ENCODE measurements around the gene ATP1A4.

ATP1A4 gene

GRCh38 chr1:160158031-160158430, 6.6 kb downstream of the ATP1A4 start:
- no peak overlapping the region for H3K27ac Mint-ChIP-seq (ENCODE audit: low read depth)

GRCh38 chr1:160158534-160158933, 7.1 kb downstream of the ATP1A4 start:
- Mint-ChIP-seq H3K4me1 (no peaks in the 10 kb centered on the region), H3K27ac (ENCODE audit: low read depth) (no peak overlapping the region), H3K4me3 (no peak overlapping the region), H3K36me3 (ENCODE audit: insufficient read depth) (peaks cover 2% of the 10 kb centered on the region), H3K27me3 (peaks cover 34% of the 10 kb centered on the region), H3K9me3 (no peaks in the 10 kb centered on the region)
- ATAC-seq (replicated peaks; ENCODE audit: extremely low read depth, poor library complexity, severe bottlenecking) (no peak), DNase-seq (ENCODE audit: low spot score in 2 of 2) (no peak)

More at GRCh38 chr1:160158031-160158430, 6.6 kb downstream of the ATP1A4 start:
- ATAC-seq (replicated peaks; ENCODE audit: extremely low read depth, poor library complexity, severe bottlenecking) (no peak), DNase-seq (ENCODE audit: low spot score in 2 of 2) (no peak)
- Mint-ChIP-seq H3K27me3 (peaks cover 29% of the 10 kb centered on the region), H3K9me3 (no peaks in the 10 kb centered on the region), H3K4me3 (no peak overlapping the region), H3K4me1 (no peaks in the 10 kb centered on the region), H3K36me3 (ENCODE audit: insufficient read depth) (no peaks in the 10 kb centered on the region)

GRCh38 chr1:160159846-160160245, 8.4 kb downstream of the ATP1A4 start:
- Mint-ChIP-seq H3K4me1 (no peaks in the 10 kb centered on the region), H3K27ac (ENCODE audit: low read depth) (no peak overlapping the region), H3K36me3 (ENCODE audit: insufficient read depth) (peaks cover 2% of the 10 kb centered on the region), H3K4me3 (no peak overlapping the region), H3K9me3 (no peaks in the 10 kb centered on the region), H3K27me3 (peaks cover 43% of the 10 kb centered on the region)
- no peak for DNase-seq (ENCODE audit: low spot score in 2 of 2)
- no peak for ATAC-seq (replicated peaks; ENCODE audit: extremely low read depth, poor library complexity, severe bottlenecking)

DNA sequence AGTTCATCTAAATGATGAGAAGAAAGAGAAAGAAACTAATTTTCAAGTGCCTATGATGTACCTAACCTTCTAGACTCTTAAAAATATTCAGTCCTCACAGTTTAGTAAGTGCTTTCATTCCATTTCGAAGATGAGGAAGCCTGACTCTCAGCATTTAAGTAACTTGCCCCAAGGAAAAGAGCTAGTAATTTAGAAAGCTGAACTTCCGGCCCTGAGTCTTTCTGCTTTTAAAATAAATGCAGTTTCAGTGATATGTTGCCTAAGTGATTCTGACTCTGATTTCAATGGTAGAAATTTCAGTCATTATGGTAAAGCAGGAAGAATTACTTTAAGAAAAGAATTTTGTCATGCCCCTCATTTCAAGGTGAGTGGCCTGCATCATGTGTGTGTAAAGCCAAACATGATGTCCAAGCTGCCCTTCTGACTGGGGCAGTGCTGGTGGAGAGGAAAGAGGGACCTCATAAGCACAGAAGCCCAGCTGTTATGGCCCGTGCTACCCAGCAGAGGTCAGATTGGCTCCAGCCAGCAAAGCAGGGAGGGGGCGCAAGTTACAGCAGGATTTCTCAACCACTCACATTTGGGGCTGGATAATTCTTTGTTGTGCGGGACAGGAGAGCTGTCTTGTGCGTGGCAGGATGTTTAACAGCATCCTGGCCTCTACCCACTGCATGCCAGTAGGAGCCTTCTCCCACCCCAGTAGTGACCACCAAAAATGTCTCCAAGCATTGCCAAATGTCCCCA, 10.7 kb downstream of the ATP1A4 start:
- Mint-ChIP-seq H3K4me3 (no peak overlapping the region), H3K4me1 (no peaks in the 10 kb centered on the region), H3K27me3 (peaks cover 52% of the 10 kb centered on the region), H3K36me3 (ENCODE audit: insufficient read depth) (peaks cover 2% of the 10 kb centered on the region), H3K9me3 (no peaks in the 10 kb centered on the region), H3K27ac (ENCODE audit: low read depth) (no peak overlapping the region)
- DNase-seq (ENCODE audit: low spot score in 2 of 2) (no peak), ATAC-seq (replicated peaks; ENCODE audit: extremely low read depth, poor library complexity, severe bottlenecking) (no peak)

DNA sequence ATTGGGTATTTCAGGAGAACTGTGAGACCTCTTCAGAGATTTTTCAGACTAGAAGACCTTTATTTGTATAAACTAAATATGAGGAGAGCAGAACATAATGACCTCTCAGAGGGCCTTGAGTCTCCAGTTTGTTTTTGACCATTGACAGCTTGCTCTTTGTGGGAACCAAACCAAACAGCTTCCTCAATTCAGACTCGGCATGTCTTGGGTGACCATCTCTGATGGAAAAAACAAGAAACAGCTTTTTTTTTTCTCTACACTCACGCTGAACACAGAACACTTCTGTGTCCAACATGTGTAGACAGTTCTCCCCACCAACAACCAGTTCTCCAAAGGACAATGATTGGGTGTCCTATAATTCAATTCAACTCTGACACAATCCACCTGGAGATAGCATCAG, 11.5 kb downstream of the ATP1A4 start:
- H3K27ac Mint-ChIP-seq (ENCODE audit: low read depth) = no peak overlapping the region
- H3K4me3 Mint-ChIP-seq = no peak overlapping the region
- H3K36me3 Mint-ChIP-seq (ENCODE audit: insufficient read depth) = peaks cover 2% of the 10 kb centered on the region
- DNase-seq (ENCODE audit: low spot score in 2 of 2) = no peak
- ATAC-seq (replicated peaks; ENCODE audit: extremely low read depth, poor library complexity, severe bottlenecking) = no peak
- no peaks in the 10 kb centered on the region for H3K4me1 Mint-ChIP-seq
- peaks cover 52% of the 10 kb centered on the region for H3K27me3 Mint-ChIP-seq
- H3K9me3 Mint-ChIP-seq = no peaks in the 10 kb centered on the region

DNA sequence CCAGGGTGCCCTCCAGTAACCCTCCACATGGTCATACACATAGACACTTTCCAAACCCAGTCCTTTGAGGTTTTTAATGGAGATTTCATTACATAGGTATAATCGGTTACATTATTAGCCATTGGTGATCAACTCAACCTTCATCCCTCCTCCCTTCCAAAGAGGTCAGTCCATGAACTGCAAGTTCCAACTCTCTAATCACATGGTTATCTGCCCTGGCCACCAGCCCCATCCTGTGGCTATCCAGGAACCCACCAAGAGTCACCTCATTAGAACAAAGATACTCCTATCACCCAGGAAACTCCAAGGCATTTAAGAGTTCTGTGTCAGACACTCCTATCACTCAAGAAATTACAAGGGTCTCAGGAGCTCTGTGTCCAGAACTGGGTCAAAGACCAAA, 12.2 kb downstream of the ATP1A4 start:
- no peaks in the 10 kb centered on the region for H3K4me1 Mint-ChIP-seq
- H3K27ac Mint-ChIP-seq (ENCODE audit: low read depth) = no peak overlapping the region
- H3K27me3 Mint-ChIP-seq = peaks cover 51% of the 10 kb centered on the region
- H3K36me3 Mint-ChIP-seq (ENCODE audit: insufficient read depth) = peaks cover 2% of the 10 kb centered on the region
- DNase-seq (ENCODE audit: low spot score in 2 of 2) (no peak), ATAC-seq (replicated peaks; ENCODE audit: extremely low read depth, poor library complexity, severe bottlenecking) (no peak)
- no peak overlapping the region for H3K4me3 Mint-ChIP-seq
- H3K9me3 Mint-ChIP-seq = no peaks in the 10 kb centered on the region

GRCh38 chr1:160164121-160164520, 12.7 kb downstream of the ATP1A4 start:
- H3K9me3 Mint-ChIP-seq = no peaks in the 10 kb centered on the region
- no peak for ATAC-seq (replicated peaks; ENCODE audit: extremely low read depth, poor library complexity, severe bottlenecking)
- H3K4me3 Mint-ChIP-seq = no peak overlapping the region
- no peak for DNase-seq (ENCODE audit: low spot score in 2 of 2)
- H3K4me1 Mint-ChIP-seq = peaks cover 3% of the 10 kb centered on the region
- peaks cover 51% of the 10 kb centered on the region for H3K27me3 Mint-ChIP-seq
- no peak overlapping the region for H3K27ac Mint-ChIP-seq (ENCODE audit: low read depth)
- peaks cover 2% of the 10 kb centered on the region for H3K36me3 Mint-ChIP-seq (ENCODE audit: insufficient read depth)

GRCh38 chr1:160166166-160166868, 14.9 kb downstream of the ATP1A4 start:
- H3K4me1 Mint-ChIP-seq = peaks cover 11% of the 10 kb centered on the region
- ATAC-seq (replicated peaks; ENCODE audit: extremely low read depth, poor library complexity, severe bottlenecking) = no peak
- no peak overlapping the region for H3K4me3 Mint-ChIP-seq
- DNase-seq (ENCODE audit: low spot score in 2 of 2) = no peak
- peaks cover 2% of the 10 kb centered on the region for H3K36me3 Mint-ChIP-seq (ENCODE audit: insufficient read depth)
- no peaks in the 10 kb centered on the region for H3K9me3 Mint-ChIP-seq
- no peak overlapping the region for H3K27ac Mint-ChIP-seq (ENCODE audit: low read depth)
- peaks cover 51% of the 10 kb centered on the region for H3K27me3 Mint-ChIP-seq

- no peak for ATAC-seq (replicated peaks; ENCODE audit: extremely low read depth, poor library complexity, severe bottlenecking)
- H3K27me3 Mint-ChIP-seq = peaks cover 56% of the 10 kb centered on the region
- H3K36me3 Mint-ChIP-seq (ENCODE audit: insufficient read depth) = peaks cover 2% of the 10 kb centered on the region
- H3K4me3 Mint-ChIP-seq = no peak overlapping the region
- H3K4me1 Mint-ChIP-seq = peaks cover 11% of the 10 kb centered on the region
- H3K27ac Mint-ChIP-seq (ENCODE audit: low read depth) = no peak overlapping the region
- DNase-seq (ENCODE audit: low spot score in 2 of 2) = no peak
- H3K9me3 Mint-ChIP-seq = no peaks in the 10 kb centered on the region
These were observed 15.7 kb downstream of the ATP1A4 start for GRCh38 chr1:160167056-160167455.

DNA sequence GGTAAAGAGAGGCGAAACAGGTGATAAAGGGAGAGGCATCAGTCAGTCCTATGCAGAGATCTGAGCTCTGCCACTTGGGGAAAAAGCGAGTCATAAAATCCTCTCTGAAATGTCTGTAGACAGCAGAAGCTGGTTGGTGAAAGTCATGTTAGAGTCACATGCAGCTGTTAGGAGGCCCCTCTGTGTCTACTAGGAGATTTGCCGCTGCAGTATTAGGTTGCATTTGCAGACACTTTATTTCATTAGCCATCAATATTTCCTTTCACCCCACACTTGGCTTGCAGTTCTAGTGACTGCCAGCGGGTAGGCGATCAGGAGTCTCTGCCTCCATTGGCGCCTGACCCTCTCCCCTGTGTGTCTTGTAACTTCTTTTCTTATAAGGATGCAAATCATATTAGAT, 16.2 kb downstream of the ATP1A4 start:
- Mint-ChIP-seq H3K9me3 (no peaks in the 10 kb centered on the region), H3K27ac (ENCODE audit: low read depth) (no peak overlapping the region), H3K4me3 (no peak overlapping the region), H3K4me1 (peaks cover 11% of the 10 kb centered on the region), H3K36me3 (ENCODE audit: insufficient read depth) (peaks cover 2% of the 10 kb centered on the region), H3K27me3 (peaks cover 61% of the 10 kb centered on the region)
- DNase-seq (ENCODE audit: low spot score in 2 of 2) = no peak
- no peak for ATAC-seq (replicated peaks; ENCODE audit: extremely low read depth, poor library complexity, severe bottlenecking)

GRCh38 chr1:160168016-160168415, 16.6 kb downstream of the ATP1A4 start:
- no peak overlapping the region for H3K27ac Mint-ChIP-seq (ENCODE audit: low read depth)
- no peaks in the 10 kb centered on the region for H3K9me3 Mint-ChIP-seq
- DNase-seq (ENCODE audit: low spot score in 2 of 2) (no peak), ATAC-seq (replicated peaks; ENCODE audit: extremely low read depth, poor library complexity, severe bottlenecking) (no peak)
- peaks cover 11% of the 10 kb centered on the region for H3K4me1 Mint-ChIP-seq
- H3K4me3 Mint-ChIP-seq = no peak overlapping the region
- H3K27me3 Mint-ChIP-seq = peaks cover 64% of the 10 kb centered on the region
- peaks cover 2% of the 10 kb centered on the region for H3K36me3 Mint-ChIP-seq (ENCODE audit: insufficient read depth)

DNA sequence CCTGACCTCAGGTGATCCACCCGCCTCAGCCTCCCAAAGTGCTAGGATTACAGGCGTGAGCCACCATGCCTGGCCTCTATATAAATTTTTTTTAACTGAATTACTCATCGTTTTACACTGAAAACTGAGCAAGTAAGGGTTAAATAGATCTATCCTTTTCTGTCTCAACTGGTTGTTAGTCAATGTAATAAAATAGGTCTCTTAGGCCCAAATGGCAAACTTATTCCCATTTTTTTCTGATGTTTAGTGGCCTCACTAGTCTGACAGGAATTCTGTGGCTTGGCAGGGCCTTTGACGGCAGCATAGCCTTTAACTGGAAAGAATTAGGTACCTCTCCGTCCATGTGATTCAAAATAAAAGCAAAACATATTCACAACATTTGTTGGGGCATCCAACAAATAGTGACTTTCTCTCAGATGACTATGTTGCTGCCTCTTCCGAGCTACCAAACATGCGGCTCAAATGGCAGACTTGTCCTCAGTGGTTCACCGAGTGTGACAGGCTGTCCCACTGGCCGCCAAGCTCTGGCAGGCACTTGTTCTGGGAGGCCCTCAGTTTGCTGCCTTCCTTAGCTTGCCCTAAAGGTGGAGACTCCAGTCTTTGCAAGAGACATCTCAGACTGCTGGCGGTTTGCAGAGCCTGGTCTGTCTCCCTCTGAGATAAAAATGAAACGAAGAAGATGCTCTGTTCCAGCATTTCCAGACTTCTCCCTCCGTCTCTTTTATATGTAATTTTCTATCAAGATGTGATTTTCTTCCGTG, 17.4 kb downstream of the ATP1A4 start:
- Mint-ChIP-seq H3K36me3 (ENCODE audit: insufficient read depth) (no peaks in the 10 kb centered on the region), H3K9me3 (no peaks in the 10 kb centered on the region), H3K4me1 (peaks cover 11% of the 10 kb centered on the region), H3K4me3 (no peak overlapping the region), H3K27ac (ENCODE audit: low read depth) (no peak overlapping the region), H3K27me3 (peaks cover 64% of the 10 kb centered on the region)
- DNase-seq (ENCODE audit: low spot score in 2 of 2) (no peak), ATAC-seq (replicated peaks; ENCODE audit: extremely low read depth, poor library complexity, severe bottlenecking) (no peak)

Measured in central memory CD8-positive, alpha-beta T cell (primary cell).